GM12872 (cell line): ENCODE measurements around the gene NFIB.

Experiments used
- CTCF ChIP-seq: IDR thresholded peaks from 3 replicates; pipeline ENCODE4 v1.5.1; 2011; ENCODE audit warnings: low read depth, mild to moderate bottlenecking, low read length, moderate library complexity; ENCODE audit not compliant: insufficient read depth

NFIB gene

DNA sequence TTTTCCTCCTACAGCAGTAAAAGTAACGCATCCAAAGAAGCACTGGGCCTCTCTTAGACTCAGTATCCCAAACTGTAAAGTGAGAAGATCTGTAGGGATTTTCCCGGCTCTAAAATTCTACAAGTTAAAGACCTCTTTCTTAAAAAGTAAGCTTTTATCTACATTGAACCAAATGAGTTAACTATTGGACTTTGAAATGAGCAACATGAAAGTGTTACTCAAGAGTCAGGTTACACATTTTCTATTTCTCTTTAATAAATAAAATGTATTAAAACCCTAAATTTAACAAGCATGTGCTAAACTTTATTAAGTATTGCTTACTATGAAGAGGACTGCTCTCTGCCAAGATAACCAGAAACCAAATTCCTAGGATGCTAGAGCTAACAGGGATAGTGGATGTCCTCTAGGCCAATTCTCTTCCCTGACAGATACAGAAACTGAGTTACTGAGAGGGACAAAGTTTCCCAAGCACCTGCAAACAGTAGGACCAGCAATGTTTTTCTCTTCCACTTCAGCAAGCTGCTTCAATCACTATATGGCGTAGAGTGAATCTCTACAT, 21.7 kb downstream of the NFIB start:
- no peak for TF ChIP-seq CTCF

DNA sequence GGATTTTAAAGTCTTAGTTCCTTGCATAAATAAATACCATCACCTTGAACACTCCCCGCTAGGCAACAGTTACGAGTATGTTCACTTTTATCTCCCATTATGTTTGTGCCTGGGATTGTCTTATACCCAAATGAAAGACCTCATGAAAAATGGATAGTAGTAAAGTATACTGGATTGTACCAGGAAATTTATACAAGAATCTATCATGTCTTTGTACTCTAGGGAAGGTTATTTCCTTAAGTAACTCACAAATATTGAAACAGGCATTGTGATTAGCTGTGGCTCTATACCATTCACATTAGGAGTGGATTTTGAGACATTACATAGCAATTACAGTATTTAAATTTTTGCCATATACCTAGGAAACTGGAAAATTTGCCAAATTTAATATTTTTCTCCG, 24.0 kb downstream of the NFIB start:
- TF ChIP-seq CTCF, result no peak

DNA sequence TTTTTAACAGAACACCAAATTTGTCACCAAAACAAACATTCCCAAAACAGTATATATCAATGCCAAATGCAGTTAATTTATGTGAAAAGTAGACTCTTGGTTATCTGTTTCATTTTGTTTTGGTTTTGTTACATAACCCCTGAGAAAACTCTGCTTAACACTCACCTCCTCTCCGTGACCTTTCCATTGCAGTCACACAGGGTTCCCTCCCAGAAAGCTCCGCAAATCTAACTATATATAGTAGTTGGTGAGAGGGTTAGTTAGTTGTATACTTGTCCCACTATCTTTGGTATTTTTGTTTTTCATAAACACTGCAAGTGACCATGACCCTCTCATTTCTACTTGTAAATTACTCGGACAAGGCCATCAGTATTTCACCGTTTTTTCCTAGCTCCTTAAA, 25.5 kb downstream of the NFIB start:
- TF ChIP-seq CTCF, result no peak

- no peak for TF ChIP-seq CTCF
Measured at GRCh38 chr9:14286121-14286520, 27.8 kb downstream of the NFIB start.

DNA sequence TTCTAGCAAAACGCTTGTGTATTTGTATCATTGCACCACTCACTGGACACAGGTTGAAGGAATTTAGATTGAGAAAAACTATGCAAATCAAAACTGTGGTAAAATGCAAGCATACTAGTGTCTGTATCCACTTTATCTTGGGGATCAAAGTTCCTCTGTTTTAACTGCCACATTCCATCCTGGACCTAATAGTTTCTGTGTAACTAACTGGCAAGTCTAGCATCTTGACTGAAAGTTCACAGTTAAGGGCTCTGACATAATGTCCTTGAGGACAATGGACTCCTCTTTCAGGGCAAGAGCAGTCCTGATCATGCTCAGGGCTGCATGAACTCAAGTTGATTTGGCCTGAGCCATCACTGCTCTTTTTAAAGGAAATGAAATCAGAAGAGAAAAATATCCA, 30.7 kb downstream of the NFIB start:
- no peak for TF ChIP-seq CTCF

- no peak for TF ChIP-seq CTCF
Measured at GRCh38 chr9:14281876-14282275, 32.1 kb downstream of the NFIB start.

- no peak for TF ChIP-seq CTCF
Measured at GRCh38 chr9:14281136-14281795, 32.7 kb downstream of the NFIB start.

GRCh38 chr9:14279671-14280070, 34.3 kb downstream of the NFIB start:
- no peak for TF ChIP-seq CTCF
